ENCODE data around the gene ATP1A1.

Gene ATP1A1

DNA sequence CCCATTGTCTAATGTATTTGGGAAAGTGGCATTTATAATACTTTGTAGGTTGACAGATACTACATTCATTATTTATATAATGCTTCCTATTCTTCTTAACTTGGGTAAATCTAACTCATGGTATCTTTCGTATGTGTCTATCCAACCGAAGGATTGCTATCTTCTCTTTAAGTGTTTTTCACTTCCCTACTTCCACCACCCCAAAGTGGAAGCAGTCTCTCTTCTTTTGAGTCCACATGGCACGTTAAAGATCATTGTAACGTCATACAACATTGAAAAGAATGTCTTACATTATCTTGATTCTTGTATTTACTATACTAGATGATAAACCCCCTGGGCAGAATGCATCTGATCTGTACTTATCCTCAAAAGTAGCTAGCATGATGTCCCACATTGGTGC, 21.2 kb downstream of the ATP1A1 start:
- no peak for ATAC-seq
- TF ChIP-seq BACH2 (CRISPR knock-in tag; IDR thresholded peaks at IDR 0.05; ENCODE audit: borderline replicate concordance) (no peak), ZNF565 (CRISPR knock-in tag; conservative IDR thresholded peaks at IDR 0.05; ENCODE audit: low read depth) (no peak), ZFP3 (CRISPR knock-in tag; IDR thresholded peaks at IDR 0.05) (no peak), RARB (CRISPR knock-in tag; IDR thresholded peaks at IDR 0.05) (no peak), ZNF8 (CRISPR knock-in tag; IDR thresholded peaks at IDR 0.05) (no peak), TCF4 (CRISPR knock-in tag; IDR thresholded peaks at IDR 0.05; ENCODE audit: borderline replicate concordance) (no peak), OSR1 (CRISPR knock-in tag; IDR thresholded peaks at IDR 0.05) (no peak), ARNTL (CRISPR knock-in tag; IDR thresholded peaks at IDR 0.05; ENCODE audit: borderline replicate concordance, low read depth) (no peak), ZFP30 (CRISPR knock-in tag; IDR thresholded peaks at IDR 0.05) (no peak), ESRRG (CRISPR knock-in tag; IDR thresholded peaks at IDR 0.05) (no peak)
- TF ChIP-seq, protein P1, sequence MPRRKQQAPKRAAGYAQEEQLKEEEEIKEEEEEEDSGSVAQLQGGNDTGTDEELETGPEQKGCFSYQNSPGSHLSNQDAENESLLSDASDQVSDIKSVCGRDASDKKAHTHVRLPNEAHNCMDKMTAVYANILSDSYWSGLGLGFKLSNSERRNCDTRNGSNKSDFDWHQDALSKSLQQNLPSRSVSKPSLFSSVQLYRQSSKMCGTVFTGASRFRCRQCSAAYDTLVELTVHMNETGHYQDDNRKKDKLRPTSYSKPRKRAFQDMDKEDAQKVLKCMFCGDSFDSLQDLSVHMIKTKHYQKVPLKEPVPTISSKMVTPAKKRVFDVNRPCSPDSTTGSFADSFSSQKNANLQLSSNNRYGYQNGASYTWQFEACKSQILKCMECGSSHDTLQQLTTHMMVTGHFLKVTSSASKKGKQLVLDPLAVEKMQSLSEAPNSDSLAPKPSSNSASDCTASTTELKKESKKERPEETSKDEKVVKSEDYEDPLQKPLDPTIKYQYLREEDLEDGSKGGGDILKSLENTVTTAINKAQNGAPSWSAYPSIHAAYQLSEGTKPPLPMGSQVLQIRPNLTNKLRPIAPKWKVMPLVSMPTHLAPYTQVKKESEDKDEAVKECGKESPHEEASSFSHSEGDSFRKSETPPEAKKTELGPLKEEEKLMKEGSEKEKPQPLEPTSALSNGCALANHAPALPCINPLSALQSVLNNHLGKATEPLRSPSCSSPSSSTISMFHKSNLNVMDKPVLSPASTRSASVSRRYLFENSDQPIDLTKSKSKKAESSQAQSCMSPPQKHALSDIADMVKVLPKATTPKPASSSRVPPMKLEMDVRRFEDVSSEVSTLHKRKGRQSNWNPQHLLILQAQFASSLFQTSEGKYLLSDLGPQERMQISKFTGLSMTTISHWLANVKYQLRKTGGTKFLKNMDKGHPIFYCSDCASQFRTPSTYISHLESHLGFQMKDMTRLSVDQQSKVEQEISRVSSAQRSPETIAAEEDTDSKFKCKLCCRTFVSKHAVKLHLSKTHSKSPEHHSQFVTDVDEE (CRISPR knock-in tag; IDR thresholded peaks at IDR 0.05): no peak
- TF ChIP-seq, protein P2, sequence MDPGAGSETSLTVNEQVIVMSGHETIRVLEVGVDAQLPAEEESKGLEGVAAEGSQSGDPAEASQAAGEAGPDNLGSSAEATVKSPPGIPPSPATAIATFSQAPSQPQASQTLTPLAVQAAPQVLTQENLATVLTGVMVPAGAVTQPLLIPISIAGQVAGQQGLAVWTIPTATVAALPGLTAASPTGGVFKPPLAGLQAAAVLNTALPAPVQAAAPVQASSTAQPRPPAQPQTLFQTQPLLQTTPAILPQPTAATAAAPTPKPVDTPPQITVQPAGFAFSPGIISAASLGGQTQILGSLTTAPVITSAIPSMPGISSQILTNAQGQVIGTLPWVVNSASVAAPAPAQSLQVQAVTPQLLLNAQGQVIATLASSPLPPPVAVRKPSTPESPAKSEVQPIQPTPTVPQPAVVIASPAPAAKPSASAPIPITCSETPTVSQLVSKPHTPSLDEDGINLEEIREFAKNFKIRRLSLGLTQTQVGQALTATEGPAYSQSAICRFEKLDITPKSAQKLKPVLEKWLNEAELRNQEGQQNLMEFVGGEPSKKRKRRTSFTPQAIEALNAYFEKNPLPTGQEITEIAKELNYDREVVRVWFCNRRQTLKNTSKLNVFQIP (CRISPR knock-in tag; IDR thresholded peaks at IDR 0.05; ENCODE audit: borderline replicate concordance, low read depth): no peak

DNA sequence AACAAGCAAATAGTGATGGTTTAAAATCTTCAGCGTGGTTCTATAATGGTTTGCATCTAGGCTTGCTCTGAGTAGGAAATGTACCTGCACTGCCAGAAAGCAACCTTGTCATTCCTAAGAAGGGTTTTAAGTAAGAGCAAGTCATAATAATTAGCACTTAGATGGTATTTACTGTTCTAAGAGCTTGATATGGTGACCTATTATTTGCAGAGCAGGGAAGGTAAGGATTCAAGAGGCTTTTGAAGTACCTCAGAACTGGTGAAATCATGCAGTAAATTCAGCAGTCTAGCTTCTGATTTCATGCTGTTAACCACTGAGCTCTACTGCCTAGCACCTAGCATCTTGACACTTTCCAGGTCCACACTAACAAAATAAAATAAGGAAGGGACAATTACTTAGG, 23.7 kb downstream of the ATP1A1 start:
- no peak for ATAC-seq

DNA sequence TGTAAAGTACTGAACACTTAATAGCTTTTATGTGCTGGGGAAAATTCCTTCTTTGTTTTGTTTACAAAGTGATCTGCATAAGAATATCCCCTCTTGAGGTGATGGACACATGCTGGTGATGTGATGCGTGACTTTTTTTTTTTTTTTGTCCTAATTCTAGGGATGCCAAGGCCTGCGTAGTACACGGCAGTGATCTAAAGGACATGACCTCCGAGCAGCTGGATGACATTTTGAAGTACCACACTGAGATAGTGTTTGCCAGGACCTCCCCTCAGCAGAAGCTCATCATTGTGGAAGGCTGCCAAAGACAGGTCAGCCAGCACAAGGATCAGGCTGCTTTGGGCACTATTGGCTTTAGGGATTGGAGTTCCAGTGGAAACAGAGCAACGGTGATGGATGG, 24.7 kb downstream of the ATP1A1 start:
- TF ChIP-seq ZFP30 (CRISPR knock-in tag; IDR thresholded peaks at IDR 0.05) (no peak), ISL1 (CRISPR knock-in tag; IDR thresholded peaks at IDR 0.05) (no peak), TOX (CRISPR knock-in tag; IDR thresholded peaks at IDR 0.05; ENCODE audit: borderline replicate concordance) (no peak), OSR1 (CRISPR knock-in tag; IDR thresholded peaks at IDR 0.05) (no peak), ZFP3 (CRISPR knock-in tag; IDR thresholded peaks at IDR 0.05) (no peak), ESRRG (CRISPR knock-in tag; IDR thresholded peaks at IDR 0.05) (no peak), ZC3H10 (CRISPR knock-in tag; IDR thresholded peaks at IDR 0.05) (no peak), ZNF70 (CRISPR knock-in tag; IDR thresholded peaks at IDR 0.05) (no peak), TCF4 (CRISPR knock-in tag; IDR thresholded peaks at IDR 0.05; ENCODE audit: borderline replicate concordance) (no peak), PPARA (CRISPR knock-in tag; IDR thresholded peaks at IDR 0.05; ENCODE audit: borderline replicate concordance) (no peak)
- TF ChIP-seq, protein P3, sequence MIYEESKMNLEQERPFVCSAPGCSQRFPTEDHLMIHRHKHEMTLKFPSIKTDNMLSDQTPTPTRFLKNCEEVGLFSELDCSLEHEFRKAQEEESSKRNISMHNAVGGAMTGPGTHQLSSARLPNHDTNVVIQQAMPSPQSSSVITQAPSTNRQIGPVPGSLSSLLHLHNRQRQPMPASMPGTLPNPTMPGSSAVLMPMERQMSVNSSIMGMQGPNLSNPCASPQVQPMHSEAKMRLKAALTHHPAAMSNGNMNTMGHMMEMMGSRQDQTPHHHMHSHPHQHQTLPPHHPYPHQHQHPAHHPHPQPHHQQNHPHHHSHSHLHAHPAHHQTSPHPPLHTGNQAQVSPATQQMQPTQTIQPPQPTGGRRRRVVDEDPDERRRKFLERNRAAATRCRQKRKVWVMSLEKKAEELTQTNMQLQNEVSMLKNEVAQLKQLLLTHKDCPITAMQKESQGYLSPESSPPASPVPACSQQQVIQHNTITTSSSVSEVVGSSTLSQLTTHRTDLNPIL (CRISPR knock-in tag; IDR thresholded peaks at IDR 0.05; ENCODE audit: low read depth): no peak
- no peak for ATAC-seq

More for the DNA sequence above, 23.7 kb downstream of the ATP1A1 start:
- TF ChIP-seq ZNF565 (CRISPR knock-in tag; conservative IDR thresholded peaks at IDR 0.05; ENCODE audit: low read depth) (no peak), ISL1 (CRISPR knock-in tag; IDR thresholded peaks at IDR 0.05) (no peak), GLIS3 (CRISPR knock-in tag; IDR thresholded peaks at IDR 0.05) (no peak), RARB (CRISPR knock-in tag; IDR thresholded peaks at IDR 0.05) (no peak), ARNTL (CRISPR knock-in tag; IDR thresholded peaks at IDR 0.05; ENCODE audit: borderline replicate concordance, low read depth) (no peak)

DNA sequence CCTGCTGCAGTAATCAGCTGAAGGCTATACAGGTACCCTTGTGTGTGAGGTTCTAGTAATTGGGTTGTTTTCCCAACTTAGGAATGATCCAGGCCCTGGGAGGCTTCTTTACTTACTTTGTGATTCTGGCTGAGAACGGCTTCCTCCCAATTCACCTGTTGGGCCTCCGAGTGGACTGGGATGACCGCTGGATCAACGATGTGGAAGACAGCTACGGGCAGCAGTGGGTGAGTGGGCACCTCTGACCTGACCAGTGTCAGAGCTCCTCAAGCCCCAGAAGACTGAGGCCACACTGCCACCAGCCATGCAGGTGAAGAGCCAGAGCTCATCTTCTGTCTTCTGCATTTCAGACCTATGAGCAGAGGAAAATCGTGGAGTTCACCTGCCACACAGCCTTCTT, 27.7 kb downstream of the ATP1A1 start:
- TF ChIP-seq ZFP3 (CRISPR knock-in tag; IDR thresholded peaks at IDR 0.05) (no peak), ZC3H10 (CRISPR knock-in tag; IDR thresholded peaks at IDR 0.05) (no peak), GLIS3 (CRISPR knock-in tag; IDR thresholded peaks at IDR 0.05) (no peak), ZNF8 (CRISPR knock-in tag; IDR thresholded peaks at IDR 0.05) (no peak), ZFP30 (CRISPR knock-in tag; IDR thresholded peaks at IDR 0.05) (no peak)
- TF ChIP-seq, protein P4, sequence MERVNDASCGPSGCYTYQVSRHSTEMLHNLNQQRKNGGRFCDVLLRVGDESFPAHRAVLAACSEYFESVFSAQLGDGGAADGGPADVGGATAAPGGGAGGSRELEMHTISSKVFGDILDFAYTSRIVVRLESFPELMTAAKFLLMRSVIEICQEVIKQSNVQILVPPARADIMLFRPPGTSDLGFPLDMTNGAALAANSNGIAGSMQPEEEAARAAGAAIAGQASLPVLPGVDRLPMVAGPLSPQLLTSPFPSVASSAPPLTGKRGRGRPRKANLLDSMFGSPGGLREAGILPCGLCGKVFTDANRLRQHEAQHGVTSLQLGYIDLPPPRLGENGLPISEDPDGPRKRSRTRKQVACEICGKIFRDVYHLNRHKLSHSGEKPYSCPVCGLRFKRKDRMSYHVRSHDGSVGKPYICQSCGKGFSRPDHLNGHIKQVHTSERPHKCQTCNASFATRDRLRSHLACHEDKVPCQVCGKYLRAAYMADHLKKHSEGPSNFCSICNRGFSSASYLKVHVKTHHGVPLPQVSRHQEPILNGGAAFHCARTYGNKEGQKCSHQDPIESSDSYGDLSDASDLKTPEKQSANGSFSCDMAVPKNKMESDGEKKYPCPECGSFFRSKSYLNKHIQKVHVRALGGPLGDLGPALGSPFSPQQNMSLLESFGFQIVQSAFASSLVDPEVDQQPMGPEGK (CRISPR knock-in tag; IDR thresholded peaks at IDR 0.05; ENCODE audit: borderline replicate concordance): no peak

More for the DNA sequence above, 27.7 kb downstream of the ATP1A1 start:
- ATAC-seq: no peak
